GM18868 (cell line): ENCODE results near the gene EPHB1.

ENCODE experiments used
- ATAC-seq: cut with Tn5 transposase; IDR thresholded peaks from one replicate; pipeline ENCODE4 v1.9.1; 2021; ENCODE audit warnings: mild to moderate bottlenecking, moderate library complexity; ENCODE audit not compliant: unreplicated experiment

The EPHB1 gene

DNA sequence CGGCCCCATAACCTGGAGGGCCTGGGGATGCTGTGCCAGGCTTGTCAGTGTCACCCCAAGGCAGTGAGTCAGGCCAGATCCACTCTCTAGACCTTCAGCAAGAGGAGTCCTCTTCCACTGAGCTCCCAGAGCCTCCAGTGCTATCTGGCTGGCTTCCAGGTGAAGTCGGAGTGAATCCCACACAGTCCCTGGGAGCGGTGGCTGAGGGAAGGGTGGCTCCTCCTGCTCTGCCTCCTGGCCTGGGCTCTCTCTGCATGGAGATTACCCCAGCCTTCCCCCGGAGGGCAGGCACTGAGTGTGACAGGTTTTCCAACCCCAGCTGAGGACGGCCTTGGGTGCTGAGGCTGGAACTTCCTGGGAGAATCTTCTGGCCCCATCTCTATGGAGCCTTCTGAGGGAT is 82.7 kb downstream of the EPHB1 start:
- no peak for ATAC-seq

GRCh38 chr3:134879990-134880389 is 84.9 kb downstream of the EPHB1 start:
- ATAC-seq = no peak

DNA sequence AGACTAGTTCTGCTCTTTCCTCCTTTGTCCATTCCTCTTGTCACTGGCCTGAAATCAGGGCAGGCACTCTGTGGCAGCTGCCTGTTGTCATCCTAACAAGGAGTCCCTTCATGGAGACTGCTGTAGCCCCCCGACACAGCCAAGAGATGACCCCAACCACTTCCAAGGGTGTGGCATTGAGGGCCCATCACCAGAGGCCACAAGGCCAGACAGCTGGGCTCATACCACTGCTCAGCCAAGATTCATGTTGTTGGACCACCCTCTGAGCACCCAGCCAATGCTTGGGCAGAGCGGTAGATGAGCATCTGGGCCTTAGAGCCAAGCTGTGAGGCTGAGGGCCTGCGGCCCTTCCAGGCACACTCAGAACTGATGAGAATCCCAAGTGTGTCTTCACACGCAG is 85.4 kb downstream of the EPHB1 start:
- no peak for ATAC-seq

- no peak for ATAC-seq
Observed at GRCh38 chr3:134881305-134881704, 86.2 kb downstream of the EPHB1 start.

DNA sequence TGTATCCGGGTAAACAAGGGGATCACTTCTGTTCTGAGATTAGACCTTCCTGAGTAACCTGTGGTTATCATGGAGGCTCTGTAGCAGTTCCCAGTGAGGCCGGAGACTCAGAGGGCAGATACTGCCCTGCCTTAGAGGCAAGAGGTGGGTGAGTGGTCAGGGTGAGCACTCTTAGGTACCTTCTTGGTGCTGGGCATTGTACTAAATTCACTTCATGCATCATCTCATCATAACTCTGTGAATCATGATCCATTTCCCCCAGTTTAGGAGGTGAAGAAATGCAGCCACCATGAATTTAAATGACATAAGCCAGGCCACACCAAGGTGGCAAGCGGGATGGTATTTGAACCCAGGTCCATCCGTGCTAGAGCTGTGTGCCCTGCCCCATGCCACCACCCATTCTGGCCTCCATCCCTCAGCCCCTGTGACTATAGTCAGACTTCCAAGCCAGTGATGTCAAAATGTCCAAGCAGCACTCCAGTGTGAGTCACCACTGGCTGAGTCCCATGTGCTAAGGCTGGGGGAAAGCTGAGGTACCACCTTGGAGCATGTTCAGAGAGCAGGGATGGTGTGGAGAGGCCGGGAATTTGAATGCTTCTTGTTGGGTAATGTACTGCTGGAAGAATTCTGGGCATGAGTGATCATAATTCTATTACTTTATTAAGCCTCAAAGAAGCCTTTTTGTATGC is 88.8 kb downstream of the EPHB1 start:
- ATAC-seq = no peak

DNA sequence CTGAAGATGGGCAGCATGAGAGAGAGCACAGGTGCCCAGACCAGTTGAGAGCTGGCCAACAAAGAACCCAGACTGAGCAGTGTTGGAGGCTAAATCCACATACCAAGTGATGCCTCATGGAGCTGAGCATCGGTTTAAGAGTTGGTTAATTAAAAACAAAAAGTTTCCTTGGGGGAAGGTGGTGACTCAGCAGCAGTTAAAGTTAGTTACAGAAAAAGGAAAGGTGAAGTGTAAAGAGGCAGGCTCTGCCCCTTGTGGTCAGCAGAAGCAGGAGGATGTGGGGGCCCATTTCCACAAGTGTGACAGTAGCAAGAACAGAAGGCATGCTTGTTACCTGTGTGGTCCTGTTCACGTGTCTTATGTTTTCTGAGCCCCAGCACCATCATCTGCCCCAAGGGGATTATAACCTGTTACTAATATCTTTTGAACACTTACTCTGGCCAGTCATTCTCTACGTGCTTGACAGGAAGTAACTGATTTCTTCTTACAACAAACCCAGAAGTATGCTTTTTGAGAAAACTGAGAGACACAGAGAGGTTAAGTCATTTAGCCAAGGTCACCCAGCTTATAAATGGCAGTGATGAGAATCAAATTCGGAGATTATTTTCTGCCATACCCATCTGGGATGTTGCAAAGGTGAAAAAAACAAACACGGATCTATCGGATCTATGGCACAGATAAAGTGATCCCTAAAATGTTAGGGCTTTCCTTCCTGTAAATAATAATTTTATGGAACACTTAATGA is 91.0 kb downstream of the EPHB1 start:
- peak; percentile 92 for ATAC-seq

DNA sequence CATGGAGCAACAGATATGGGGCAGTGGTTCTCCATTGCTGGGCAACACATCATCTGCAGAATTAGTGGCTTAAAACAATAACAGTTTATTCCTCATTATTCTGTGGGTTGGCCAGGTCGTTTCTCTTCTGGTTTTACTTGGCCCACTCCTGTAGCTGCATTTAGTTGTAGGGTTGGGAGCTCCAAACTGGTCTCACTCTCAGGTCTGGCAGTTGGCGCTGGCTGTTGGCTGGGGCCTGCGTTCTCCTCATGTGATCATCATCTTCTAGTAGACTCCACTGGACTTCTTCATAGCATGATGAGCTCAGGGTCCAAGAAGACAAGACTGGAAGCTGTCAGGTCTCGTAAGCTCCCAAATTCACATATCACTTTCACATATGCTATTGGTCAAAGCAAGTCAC is 91.9 kb downstream of the EPHB1 start:
- no peak for ATAC-seq

DNA sequence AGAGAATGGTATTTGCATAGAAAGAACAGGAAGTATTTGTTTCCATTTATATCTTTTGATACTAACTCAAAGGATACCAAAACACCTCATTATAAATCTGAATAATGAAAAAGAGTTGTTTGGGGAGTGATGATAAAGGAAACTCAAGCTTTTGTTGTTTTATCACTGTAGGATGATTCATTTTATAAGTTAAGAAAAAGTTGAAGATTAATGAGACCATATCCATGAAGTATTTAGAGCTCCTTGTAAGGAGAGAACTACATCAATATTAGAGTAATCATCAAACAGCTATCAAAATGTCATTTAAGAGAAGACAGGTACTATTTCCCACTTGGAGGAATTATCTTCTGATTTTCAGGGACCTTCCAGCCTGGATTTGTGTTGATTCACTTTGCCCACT is 92.5 kb downstream of the EPHB1 start:
- no peak for ATAC-seq

DNA sequence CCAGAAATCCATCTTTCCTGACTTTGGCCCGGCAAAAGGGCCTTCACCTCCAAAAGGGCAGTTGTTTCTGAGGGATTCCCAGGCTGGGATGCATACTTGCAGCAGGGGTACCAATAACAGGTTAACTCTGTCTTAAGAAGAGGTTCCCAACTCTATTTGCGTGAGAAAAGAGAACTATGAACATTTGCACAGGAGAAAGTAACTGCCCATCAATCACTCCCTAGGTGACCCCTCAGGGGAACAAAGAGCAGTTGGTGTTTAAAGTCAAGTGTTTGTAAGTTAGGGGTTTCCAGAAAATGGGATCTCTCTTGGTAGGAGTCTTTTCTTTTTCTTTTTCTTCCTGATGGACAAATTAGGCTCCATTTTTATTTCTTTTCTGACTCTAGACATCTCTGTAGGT is 97.3 kb downstream of the EPHB1 start:
- no peak for ATAC-seq

- no peak for ATAC-seq
Observed at GRCh38 chr3:134892761-134893160, 97.7 kb downstream of the EPHB1 start.

DNA sequence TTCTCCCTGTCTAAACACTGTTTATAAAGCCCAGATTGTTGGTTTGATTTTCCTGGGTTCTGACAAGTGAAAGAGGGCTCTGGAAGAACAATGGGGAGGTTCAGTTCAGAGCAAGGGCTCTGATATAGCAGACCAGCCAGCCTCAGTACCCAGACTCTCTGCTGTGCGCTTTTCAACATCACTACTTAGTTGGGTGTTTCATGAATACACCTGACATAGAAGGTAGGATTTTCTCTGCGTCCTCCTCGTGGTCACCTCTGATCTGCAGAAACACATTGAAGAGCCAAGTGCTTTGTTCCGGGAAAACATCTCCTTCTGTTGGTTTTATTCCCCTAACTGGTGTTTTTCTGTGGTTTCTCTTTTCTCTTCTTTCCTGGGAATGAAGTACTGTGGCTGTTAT is 99.5 kb downstream of the EPHB1 start:
- ATAC-seq = no peak

- ATAC-seq = no peak
Observed at GRCh38 chr3:134895181-134895580, 100.1 kb downstream of the EPHB1 start.

- no peak for ATAC-seq
Observed at GRCh38 chr3:134896141-134896540, 101.1 kb downstream of the EPHB1 start.

DNA sequence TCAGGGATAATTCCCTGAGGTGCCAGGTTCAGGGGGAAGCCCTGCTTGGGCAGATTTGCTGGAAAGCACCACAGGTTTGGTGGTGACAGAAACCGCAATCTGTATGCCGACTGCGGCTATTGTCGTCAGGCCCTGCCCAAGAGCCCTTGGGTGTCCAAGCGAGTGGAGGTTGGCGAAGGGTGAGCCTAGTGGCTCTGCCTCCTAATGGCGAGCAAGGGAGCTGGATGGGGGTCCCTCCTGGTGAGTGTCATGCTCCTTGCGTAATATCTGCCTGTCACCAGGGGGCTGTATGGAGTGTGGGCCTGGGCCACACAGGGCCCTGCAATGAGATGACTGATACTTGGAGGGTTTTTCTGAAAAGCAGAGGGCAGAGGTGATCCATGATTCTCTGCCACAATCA is 101.6 kb downstream of the EPHB1 start:
- no peak for ATAC-seq

- ATAC-seq = no peak
Observed at GRCh38 chr3:134897391-134898141, 102.5 kb downstream of the EPHB1 start.

- ATAC-seq = no peak
Observed at GRCh38 chr3:134898181-134898754, 103.2 kb downstream of the EPHB1 start.

GRCh38 chr3:134899786-134900185 is 104.7 kb downstream of the EPHB1 start:
- ATAC-seq = no peak

DNA sequence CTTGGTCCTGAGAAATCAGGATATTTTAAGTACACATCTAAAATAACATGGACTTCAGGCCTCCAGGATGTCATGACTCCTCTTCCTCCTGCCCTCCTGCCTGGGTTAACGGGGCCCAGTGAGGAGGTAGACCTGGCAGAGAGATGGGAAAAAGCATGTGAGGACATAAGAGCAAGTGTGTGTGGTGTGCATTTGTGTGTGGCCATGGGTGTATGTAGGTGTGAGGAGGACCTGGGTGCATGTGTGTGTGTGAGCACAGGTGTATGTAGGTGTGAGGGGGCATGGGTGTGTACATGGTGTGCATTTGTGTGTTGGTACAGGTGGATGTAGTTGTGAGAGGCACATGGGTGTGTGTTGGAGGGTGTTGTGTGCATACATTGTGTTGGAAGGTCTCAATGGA is 105.4 kb downstream of the EPHB1 start:
- ATAC-seq = no peak

DNA sequence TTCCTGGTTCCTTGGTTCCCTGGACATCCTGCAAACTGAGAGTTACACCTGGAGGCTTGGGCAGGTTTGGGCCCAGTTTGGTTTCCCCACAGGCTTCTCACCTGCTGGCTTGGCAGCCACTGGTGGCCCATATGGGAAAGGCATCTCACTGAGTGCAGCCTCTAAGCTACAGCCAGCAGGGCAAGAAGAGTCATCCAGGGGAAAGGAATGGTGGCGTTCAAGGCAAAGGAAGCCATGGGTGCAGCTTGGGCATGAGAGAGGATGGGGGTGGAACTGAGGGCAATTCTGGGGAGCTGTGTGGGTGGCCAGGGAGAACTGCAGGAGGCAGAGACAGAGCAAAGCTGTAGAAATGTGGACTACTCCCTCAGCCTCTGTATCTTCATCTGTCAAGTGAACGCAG is 106.4 kb downstream of the EPHB1 start:
- no peak for ATAC-seq

- ATAC-seq = peak; percentile 29
Observed at GRCh38 chr3:134903837-134904236, 108.8 kb downstream of the EPHB1 start.

DNA sequence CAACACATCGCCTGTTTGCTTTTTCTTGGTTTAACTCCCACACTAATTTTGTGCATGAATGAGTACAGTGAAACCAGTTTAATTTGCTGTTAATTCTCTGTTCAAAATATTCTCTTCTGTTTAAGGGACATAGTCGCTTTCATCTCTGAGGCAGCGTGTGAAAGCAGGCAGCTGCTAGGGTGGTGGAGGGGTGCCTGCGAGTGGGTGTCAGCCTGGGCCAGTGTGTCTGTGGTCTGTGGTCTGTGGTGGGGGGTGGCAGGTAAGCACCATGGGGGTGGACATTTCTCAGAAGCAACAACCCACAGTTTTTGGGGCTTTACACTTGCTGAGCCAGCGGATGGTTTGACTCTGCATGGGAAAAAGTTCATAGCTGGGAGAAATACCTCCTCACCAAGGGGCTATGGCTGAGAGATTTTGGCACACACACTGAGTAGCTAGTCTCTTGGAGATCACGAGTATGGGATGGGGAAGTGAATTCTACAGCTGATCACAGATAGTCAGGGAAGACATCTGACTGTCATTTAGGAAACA is 109.2 kb downstream of the EPHB1 start:
- peak; percentile 93 for ATAC-seq
